GM19238 (cell line): Measurements from ENCODE around the gene MYO5B.
"Not testable (repeated sequence)": the region's sequence is repeated elsewhere in the genome, so short reads cannot be mapped to it uniquely, and the experiment has no call there.

Experiments used
- DNase-seq: peaks from one replicate; pipeline ENCODE4 v3.0.0; 2011; ENCODE audit warnings: low spot score; ENCODE audit not compliant: insufficient read length

MYO5B gene

DNA sequence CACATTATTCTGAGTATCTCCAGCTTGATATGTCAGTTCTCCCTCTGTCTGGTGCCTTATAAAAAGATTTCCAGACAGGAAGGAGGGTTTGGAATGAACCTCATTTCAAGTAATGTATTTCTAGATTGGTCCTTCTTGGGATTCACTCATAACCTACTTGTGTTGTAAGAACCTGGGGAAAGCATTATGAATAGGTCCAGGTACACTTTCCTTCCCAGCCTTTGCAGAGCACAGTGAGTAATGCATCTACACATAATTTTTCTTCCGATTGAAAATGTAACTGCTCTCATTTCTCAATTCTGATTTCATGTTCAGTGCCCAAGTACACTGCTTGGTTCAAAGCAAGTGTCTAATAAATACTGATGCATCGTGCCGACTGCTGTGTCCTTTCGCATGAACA lies 356.6 kb downstream of the MYO5B start:
- no peak for DNase-seq

DNA sequence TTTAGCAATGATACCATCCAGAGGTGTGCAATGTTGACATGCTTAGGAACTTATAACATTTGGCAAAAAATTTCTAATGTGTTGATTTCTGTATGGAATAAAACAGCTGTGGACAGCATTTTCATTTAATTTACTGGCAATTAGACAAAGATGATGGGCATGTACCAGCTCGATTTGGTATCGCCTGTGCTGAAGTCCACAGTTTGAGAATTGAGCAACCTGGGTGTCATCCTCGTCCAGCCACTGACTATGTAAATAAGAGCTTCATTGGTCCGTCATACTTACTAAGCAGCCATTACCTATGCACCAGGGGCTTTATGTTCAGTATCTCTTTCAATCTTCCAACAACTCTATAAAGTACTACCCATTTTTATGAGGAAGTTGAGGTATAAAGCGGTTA lies 357.1 kb downstream of the MYO5B start:
- DNase-seq = no peak

DNA sequence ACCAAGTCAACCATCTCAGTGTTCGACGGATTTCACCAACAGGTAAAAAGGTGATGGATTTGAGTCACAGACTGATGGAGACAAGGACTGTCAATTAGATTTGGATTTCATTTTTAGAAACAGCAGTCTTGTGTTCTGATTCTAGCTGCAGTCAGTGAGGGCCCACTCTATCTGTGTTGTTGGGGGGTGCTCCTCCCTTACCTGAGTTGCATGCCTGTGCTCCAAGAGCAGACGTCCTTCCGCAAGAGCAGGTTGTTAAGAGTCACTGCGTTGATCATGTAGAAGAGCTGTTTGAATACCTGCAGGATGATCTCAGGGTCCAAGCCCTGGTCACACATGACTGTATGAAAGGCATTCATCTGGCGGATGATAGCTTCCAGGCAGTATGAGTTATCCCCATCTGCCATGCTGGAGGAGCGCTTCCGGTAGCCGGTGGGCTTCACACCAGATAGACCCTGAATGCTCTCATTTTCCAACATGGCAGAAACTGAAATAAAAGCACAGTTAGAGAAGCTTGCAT lies 357.6 kb downstream of the MYO5B start:
- DNase-seq = not testable (repeated sequence)

DNA sequence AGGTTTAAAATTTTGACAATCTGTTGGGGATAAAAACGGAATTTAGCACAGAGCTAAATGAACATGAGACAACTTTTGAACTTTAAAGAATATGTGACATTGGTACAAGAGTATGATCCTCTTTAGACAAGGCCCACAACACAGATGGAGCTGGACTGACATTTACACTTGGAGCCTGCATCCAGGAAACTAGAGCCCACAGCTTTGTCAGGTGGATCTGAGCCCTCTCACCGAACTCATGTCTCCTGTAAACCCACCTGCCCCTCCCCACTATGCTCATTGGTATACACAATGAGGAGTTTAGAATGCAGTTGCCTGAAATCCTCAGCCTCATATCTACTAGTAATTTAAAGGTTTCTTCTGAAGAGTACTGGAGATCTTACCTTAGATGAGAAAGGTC lies 359.5 kb downstream of the MYO5B start:
- no peak for DNase-seq

DNA sequence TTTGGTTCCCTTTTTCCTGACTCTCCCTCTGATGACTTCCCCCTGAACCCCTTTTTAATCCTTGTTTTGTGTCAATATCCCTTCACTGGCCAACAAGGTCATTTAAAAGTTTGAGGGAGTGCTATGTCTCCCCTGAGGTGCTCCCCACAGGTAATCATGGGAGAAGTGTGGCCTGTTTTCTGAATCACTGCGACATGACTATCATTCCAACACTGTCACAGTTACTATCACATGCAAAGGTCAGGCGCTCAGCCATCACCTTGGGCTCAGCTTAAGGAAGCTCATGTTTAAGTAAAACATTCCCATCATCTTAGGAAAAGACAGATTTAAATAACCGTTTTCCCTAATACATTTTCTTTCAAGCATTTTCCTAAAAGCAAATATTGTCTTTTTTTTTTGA lies 360.7 kb downstream of the MYO5B start:
- no peak for DNase-seq

DNA sequence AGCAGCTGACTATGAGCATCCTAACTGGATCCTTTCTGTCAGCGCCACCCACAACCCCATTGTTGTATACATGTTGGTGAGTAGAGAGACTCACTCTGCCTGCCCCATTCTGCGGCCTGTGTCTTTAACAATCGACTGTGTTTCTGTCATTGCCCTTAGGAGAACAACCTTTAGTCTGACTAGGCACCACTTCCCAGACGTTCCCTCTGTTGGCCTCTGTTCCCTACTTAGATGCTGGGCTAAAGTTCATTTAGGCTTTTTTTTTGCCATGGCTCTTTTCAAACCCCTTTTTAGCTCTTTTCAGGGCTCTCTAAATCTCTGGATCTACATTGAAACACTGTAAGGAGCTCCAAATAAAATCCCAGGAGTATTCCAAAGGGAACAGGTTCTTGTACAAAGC lies 361.1 kb downstream of the MYO5B start:
- no peak for DNase-seq

DNA sequence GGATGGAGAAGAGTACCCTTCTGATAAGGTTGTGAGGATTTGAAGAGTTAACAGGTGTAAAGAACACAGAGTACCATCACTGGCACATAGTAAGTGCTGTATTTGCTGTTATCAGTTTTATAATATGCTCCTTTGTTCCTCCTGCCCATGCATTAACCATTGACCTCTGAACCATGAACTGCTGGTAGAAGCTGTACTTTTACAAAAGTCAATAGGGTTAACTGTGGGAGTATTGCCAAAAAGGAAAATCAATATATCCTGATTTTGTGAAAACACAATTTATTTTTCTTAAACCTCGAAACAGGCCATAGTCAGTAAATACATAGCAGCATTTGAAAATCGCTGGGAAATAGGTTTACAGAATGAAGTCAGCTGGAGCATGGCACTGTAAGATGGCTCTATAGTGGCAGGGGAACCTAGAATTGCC lies 362.7 kb downstream of the MYO5B start:
- no peak for DNase-seq

DNA sequence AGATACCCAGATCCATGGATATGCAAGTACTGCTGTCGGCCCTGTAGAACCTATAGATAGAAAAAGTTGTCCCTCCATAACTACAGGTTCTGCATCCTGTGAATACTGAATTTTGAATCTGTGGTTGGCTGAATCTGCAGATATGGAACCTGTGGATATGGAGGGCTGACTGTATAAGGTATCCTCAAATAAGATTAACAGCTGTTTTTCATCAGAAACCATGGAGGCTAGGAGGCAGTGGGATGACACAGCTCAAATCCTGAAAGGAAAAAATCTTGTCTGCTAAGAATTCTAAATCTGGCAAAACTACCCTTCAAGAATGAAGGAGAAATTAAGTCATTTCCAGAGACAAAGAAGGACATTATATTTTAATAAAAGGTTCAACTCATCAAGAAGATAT lies 367.0 kb downstream of the MYO5B start:
- DNase-seq = no peak

DNA sequence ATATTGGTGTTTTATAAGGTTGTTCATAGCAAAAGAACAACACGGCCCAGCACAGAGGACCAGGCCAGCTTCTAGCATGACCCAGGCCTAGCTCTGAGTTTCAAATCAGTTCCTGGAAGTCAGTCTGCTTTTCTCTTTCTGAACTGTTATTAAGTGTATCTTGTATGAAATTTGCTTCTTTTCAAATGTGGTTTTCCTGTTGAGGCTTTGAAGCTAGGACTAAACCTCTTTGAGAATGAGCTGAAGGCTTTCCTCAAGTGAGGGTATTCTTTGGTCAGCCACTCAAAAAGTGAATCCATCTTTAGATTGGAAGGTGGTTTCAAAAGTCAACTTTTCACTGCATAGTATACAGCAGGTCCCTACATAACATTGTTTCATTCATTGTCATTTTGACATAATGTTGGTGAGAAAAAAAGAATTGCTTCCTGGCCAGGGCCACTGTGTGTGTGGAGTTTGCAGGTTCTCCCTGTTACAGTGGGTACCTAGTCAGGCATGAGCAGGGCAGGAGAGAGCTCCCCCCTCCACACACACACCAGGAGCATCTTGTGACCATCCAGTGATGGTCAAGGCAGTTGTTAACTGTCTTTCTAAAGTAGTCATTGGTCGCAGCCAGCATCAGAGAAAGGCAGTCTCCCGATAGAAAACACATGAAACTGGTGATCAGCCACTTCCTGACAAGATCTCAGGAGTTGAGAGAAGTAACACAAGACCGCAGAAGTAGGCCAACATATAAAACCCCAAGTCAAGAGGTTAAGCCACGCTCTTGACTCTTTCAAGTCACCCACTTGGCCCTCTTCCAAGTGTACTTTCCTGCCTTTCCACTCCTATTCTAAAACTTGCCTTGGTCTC lies 374.9 kb downstream of the MYO5B start:
- DNase-seq = no peak

DNA sequence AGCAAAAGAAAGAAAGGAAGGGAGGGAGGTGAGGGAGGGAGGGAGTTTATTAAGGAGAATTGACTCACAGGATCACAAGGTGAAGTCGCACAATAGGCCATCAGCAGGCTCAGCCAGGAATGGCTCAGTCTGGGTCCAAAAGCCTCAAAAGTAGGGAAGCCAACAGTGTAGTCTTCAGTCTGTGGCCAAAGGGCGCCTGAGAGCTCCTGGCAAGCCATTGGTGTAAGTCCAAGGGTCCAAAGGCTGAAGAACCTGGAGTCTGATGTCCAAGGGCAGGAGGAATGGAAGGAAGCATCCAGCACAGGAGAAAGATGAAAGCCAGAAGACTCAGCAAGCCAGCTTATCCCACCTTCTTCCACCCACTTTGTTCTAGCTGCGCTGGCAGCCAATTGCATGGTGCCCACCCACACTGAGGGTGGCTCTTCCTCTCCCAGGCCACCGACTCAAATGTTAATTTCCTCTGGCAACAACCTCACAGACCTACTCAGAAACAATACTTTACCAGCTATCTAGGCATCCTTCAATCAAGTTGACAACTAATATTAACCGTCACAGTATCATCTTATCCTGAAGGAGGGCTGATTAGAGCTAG lies 375.8 kb downstream of the MYO5B start:
- DNase-seq = no peak

DNA sequence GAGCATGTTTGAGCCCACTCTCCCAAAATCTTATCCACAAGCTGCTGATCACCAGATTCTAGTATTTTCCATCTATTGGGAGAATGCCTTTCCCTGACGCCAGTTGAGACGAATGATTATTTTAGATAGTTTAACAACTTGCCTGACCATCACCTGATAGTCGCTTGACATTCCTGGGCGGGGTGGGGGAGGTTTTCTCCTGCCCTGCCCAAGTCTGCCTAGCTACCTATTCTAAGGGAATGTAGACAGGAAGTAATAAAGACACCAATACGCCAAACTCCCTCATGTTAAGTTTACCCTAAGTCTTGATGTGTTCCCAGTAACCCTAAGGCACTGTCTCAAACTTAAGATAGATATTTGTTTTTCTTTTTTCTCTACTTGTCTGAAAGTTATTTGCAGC lies 377.0 kb downstream of the MYO5B start:
- DNase-seq = no peak

DNA sequence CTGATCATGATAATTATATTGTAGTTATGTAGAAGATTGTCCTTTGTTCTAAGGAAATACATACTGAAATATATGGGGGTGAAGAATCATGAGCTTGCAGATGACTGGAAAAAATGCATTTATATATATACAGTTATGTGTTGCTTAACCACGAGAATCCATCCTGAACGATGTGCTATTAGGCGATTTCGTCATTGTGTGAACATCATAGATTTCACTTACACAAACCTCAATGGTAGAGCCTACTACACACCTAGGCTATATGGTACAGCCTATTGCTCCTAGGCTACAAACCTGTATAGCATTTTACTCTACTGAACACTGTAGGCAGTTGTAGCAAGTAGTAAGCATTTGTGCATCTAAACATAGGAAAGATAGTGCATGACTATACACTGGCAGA lies 379.0 kb downstream of the MYO5B start:
- DNase-seq = no peak

DNA sequence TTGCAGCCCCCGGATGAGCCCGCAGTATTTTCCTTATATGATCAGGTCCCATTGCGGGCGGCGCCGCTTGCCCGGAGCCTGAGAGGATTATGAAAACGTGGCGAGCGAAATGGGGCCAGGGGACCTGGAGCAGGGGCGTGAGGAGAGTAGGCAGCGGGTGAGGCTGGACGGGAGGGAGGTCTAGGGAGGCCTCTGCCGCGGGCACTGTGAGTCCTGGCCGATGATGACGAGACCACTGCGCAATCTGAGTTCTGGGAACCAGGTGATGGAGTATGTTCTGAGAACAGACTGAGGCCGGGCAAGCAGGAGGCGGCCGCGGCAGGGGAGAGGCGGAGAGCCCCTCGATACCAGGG lies 380.8 kb downstream of the MYO5B start:
- DNase-seq = no peak

DNA sequence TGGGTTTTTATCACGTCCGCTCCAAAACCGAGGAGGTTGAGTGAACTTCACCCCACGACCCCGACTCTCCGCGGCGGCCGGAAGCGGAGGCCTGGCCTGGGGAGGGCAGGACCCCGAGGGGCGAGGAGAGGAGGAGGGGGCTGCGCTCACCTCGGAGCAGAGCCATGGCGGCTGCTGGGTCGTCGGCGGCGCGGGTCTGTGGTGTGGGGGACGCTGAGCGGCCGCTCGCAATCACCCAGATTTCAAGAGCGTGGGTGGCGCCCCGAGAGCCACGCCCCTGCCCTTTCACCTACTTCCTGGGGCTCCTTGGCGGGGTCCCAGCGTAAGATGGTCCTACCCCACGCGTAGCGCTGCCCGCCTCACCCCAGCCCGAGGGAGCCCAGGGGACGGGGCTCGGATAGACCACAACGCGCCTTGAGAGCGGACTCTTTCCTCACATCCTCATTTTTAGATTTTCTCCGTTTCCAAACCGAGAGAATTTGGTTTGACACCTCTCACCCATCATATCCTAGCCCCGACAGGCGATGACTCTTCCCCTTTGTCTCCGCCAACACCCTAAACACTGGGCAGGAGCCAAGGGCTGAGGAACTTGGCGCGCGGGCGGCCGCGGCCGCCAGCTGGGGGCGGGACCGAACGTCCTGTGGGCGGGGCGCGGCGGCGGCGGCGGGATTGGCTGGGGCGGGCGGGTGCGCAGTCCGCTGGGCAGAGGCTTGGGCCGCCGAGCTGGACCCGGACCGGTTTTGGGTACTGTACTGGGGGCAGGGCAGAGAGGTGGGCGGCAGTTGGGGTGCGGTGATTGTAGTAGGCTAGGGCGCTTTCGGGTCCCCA lies 381.4 kb downstream of the MYO5B start, which contains the start of gene ACAA2:
TSS of gene ACAA2 (minus strand) at position 215 of the 828 bp plus-strand sequence. CDS start at position 166, 49 bp downstream.
- DNase-seq = peak; percentile 60

DNA sequence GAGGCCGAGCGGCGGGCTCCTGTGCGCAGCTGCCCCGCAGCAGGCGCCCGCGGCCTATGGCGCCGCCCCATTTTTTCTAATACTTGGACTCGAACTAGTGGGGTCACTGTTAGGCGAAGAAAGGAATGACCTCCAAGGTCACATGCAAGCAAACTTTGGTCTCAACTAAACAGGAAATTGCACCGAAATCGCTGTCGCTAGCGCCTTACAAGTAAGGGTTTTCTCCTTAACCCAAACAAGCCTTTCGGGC lies 382.0 kb downstream of the MYO5B start:
- DNase-seq = no peak

DNA sequence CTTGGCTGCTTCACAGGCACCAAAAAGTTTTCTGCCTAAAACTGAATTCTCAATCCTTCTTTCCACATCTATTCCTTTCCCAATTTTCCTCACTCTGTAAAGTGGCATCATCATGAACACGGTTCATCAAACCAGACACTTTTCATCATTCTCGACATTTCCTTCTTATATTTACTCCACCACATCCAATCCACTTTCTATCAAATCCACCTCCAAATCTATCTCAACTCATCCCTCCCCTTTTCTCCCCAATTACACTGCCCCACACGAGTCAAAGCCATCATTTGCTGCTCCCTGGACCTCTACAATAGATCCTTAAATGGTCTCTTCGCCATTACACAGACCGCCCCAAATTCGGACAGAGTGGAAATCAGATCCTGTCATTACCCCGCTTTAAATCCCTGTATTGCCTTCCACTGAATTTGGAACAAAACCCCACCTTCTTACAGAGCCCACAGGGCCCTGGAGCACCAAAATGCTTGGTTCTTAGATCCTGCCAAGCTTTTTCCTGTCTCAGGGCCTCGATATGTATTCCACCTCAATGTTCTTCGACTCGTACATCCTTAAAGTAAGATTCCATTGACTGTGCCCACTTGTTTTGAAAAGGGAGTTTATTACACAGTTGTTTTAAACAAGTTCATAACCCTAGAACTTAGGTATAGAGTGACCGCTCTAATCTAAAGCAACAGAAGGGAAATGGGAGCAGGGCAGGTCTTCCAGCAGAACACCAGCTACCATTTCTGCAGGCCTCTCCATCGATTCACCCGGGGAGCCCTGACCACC lies 382.5 kb downstream of the MYO5B start:
- no peak for DNase-seq

DNA sequence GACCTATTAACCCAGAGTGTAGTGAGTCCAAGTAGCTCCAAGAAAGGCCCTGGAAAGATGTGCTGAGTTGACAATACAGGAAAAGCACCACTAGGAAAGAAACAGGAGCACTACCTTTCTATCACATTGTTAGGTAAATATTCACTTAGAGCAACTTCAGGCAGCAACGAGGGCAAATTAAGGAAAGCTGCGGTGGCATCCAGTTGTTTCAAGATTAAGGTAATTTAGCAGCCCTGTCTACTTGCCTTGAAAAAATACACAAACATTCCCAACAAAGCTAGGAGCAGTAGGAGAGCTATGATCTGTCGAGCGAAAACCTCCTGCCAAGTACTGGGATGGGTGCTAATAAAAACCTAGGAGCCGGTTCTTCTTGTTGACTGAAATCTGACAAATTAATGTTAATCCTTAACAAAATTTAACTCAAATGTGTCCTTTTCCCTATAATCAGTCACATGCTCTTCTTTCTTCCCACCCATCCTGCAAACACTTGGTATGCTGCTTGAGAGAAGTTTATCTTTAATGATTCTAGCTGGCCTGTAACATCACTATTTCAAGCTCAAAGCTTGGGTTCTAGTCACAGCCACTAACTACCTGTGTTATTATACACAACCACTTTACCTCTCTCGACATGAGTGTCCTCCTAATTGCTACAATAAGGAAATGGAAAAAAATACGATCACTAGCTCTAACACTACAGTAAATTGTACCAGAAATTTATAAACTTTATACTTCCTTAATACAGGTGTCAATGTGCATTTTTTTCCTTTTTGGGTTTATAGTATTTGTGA lies 383.6 kb downstream of the MYO5B start:
- no peak for DNase-seq

DNA sequence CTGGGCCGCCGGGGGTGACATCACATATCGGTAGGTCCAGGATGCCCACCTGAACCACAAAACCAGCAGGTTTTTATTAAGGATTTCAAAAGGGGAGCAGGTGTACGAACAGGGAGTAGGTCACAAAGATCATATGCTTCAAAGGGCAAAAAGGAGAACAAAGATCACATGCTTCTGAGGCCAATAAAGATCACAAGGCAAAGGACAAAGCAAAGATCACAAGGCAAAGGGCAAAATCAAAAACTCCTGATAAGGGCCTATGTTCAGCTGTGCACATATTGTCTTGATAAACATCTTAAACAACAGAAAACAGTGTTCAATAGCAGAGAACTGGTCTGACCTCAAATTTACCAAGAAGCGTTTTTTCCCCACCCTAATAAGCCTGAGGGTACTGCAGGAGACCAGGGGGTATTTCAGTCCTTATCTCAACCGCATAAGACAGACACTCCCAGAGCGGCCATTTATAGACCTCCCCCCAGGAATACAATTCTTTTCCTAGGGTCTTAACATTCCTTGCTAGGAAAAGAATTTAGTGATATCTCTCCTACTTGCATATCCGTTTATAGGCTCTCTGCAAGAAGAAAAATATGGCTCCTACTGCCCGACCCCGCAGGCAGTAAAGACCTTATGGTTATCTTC lies 386.3 kb downstream of the MYO5B start:
- not testable (repeated sequence) for DNase-seq

DNA sequence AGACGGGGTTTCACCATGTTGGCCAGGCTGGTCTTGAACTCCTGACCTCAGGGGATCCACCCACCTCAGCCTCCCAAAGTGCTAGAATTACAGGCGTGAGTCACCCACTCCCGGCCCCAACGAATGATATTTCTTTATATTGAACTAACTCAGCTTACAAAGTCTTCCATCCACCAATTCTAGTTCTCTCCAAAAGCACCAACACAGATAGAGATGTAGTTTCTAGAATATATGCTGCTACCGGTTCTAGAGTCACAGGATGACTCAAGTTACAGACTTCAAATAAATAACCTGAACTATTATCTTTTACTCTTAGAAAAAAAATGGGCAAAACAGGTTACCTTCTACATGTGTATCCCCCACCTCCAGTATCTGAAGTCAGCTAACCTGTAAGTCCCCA lies 390.9 kb downstream of the MYO5B start:
- no peak for DNase-seq

DNA sequence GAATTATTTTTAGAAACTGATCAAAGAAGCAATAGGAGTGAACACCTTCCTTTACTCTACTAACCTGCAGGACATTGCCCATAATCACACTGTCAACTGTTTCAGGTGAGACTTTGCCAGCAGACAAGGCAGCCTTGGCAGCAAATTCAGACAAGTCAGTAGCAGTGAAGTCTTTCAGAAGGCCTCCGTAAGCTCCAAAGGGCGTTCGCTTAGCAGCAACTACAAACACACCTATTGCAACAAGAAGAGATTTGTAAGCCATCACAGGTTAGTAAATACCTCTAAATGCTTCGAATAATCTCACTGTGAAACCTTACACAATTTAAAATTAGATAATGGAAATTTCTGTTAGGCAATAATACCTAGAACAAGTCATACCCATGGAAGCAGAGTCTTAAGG lies 392.3 kb downstream of the MYO5B start:
- DNase-seq = no peak
